Activated CD4-positive, alpha-beta T cell treated with anti-CD3 and anti-CD28 coated beads, Interleukin-2, amount 10 ng/mL, durations not matched to agents 7 days and 5 days (primary cell): ENCODE data around the gene MLANA. TPM values are rescaled to one million over a fixed set of nuclear protein-coding genes. Genes with fewer than 3 reads are reported as not detected.

Experiments
- CTCF ChIA-PET: fragments of 350-600 bp; sonication (Branson Sonifier 250); formaldehyde crosslinking; loops from one replicate; lab custom pipeline; 2021; ENCODE audit warnings: antibody characterized with exemption; lab: Charles Lee
- POLR2A ChIA-PET: fragments of 350-600 bp; sonication (Branson Sonifier 250); formaldehyde crosslinking; loops from one replicate; lab custom pipeline; 2021; ENCODE audit warnings: antibody characterized with exemption; lab: Charles Lee
- DNase-seq: peaks from one replicate; pipeline ENCODE4 v3.0.0-alpha.2; 2020
- H3K27ac Mint-ChIP-seq: one replicate; pipeline ENCODE4 v1.8.0; 2021; ENCODE audit warnings: mild to moderate bottlenecking, moderate library complexity, mixed read lengths
- H3K27me3 Mint-ChIP-seq: one replicate; pipeline ENCODE4 v1.8.0; 2021; ENCODE audit warnings: mixed read lengths
- H3K36me3 Mint-ChIP-seq: one replicate; pipeline ENCODE4 v1.8.0; 2021; ENCODE audit warnings: low read depth, mixed read lengths
- H3K4me1 Mint-ChIP-seq: one replicate; pipeline ENCODE4 v1.8.0; 2021; ENCODE audit warnings: mixed read lengths
- H3K4me3 Mint-ChIP-seq: one replicate; pipeline ENCODE4 v1.8.0; 2021; ENCODE audit warnings: mild to moderate bottlenecking, moderate library complexity, mixed read lengths
- H3K9me3 Mint-ChIP-seq: one replicate; pipeline ENCODE4 v1.8.0; 2021; ENCODE audit warnings: mixed read lengths
- total RNA-seq, 2 experiments: library from RNA; stranded (reverse); gene quantifications; one replicate each; pipeline ENCODE4 v1.2.3, GENCODE V29; 2021

MLANA gene
- total RNA-seq, 2 experiments from 2014 or later: not detected

- Mint-ChIP-seq H3K27ac (no peak overlapping the region), H3K9me3 (no peaks in the 10 kb centered on the region), H3K4me3 (no peak overlapping the region), H3K27me3 (no peaks in the 10 kb centered on the region), H3K4me1 (peaks cover 18% of the 10 kb centered on the region), H3K36me3 (peaks cover 4% of the 10 kb centered on the region)
- no peak for DNase-seq
- ChIA-PET CTCF (no interaction called here), POLR2A (no interaction called here)
Measured at GRCh38 chr9:5951686-5952211, 61.1 kb downstream of the MLANA start.

GRCh38 chr9:5953743-5954707 is 63.3 kb downstream of the MLANA start:
- Mint-ChIP-seq H3K36me3 (peaks cover 4% of the 10 kb centered on the region), H3K9me3 (no peaks in the 10 kb centered on the region), H3K27me3 (no peaks in the 10 kb centered on the region), H3K4me1 (peaks cover 7% of the 10 kb centered on the region), H3K27ac (no peak overlapping the region), H3K4me3 (no peak overlapping the region)
- ChIA-PET POLR2A (no interaction called here), CTCF (no interaction called here)
- DNase-seq: no peak

- Mint-ChIP-seq H3K36me3 (peaks cover 2% of the 10 kb centered on the region), H3K27ac (no peak overlapping the region), H3K4me1 (peaks cover 2% of the 10 kb centered on the region), H3K9me3 (no peaks in the 10 kb centered on the region), H3K27me3 (no peaks in the 10 kb centered on the region), H3K4me3 (no peak overlapping the region)
- POLR2A ChIA-PET: no interaction called here
- no peak for DNase-seq
- CTCF ChIA-PET: no interaction called here
Measured at GRCh38 chr9:5957166-5957565, 66.5 kb downstream of the MLANA start.

- H3K9me3 Mint-ChIP-seq: no peaks in the 10 kb centered on the region
- H3K27ac Mint-ChIP-seq: no peak overlapping the region
- H3K4me3 Mint-ChIP-seq: no peak overlapping the region
- peaks cover 2% of the 10 kb centered on the region for H3K4me1 Mint-ChIP-seq
- H3K27me3 Mint-ChIP-seq: no peaks in the 10 kb centered on the region
- CTCF ChIA-PET: no interaction called here
- no peak for DNase-seq
- H3K36me3 Mint-ChIP-seq: no peaks in the 10 kb centered on the region
- POLR2A ChIA-PET: no interaction called here
Measured at GRCh38 chr9:5958273-5958672, 67.6 kb downstream of the MLANA start.

Other genes with a start within 250 kb of the MLANA start
- gene ERMP1, start 57.8 kb upstream of the MLANA start, total RNA-seq: 10 to 100 TPM; 24.2 to 25.1 TPM
- gene RANBP6, start 124.7 kb downstream of the MLANA start, total RNA-seq: 10 to 100 TPM; 20.0 to 21.8 TPM